ENCODE results near the gene RCAN2. TPM values are rescaled to one million over a fixed set of nuclear protein-coding genes. Genes with fewer than 3 reads are reported as not detected.
"Not testable (repeated sequence)": the region's sequence is repeated elsewhere in the genome, so short reads cannot be mapped to it uniquely, and the experiment has no call there.

The RCAN2 gene
- total and polyA plus RNA-seq, 7 donors, result 5.0 to 22.7 (median 9.1) TPM

- DNase-seq, result no peak
- Histone ChIP-seq H3K36me3 (no peaks in the 10 kb centered on the region), H3K27ac (no peak overlapping the region), H3K9me3 (peaks cover 0 to 3% (median 0%) of the 10 kb centered on the region in 4 donors), H3K27me3 (no peaks in the 10 kb centered on the region), H3K4me1 (no peaks in the 10 kb centered on the region), H3K4me3 (no peak overlapping the region)
- TF ChIP-seq POLR2A (IDR thresholded peaks at IDR 0.05), result no peak
- no peak for TF ChIP-seq CTCF (IDR thresholded peaks at IDR 0.05)
- TF ChIP-seq EP300 (IDR thresholded peaks at IDR 0.05), result no peak
- TF ChIP-seq POLR2AphosphoS5 (IDR thresholded peaks at IDR 0.05), result no peak
- intact Hi-C loops (cut with DNase I), result no loop called here
- 37 to 80% methylated on average over 2 of the region's 2 CpGs for WGBS, 2 donors
Observed at GRCh38 chr6:46393161-46393939, 97.9 kb downstream of the RCAN2 start.

- DNase-seq, result no peak
- H3K27me3 ChIP-seq, result no peaks in the 10 kb centered on the region
- intact Hi-C loops (cut with DNase I), result no loop called here
- no peaks in the 10 kb centered on the region for H3K4me1 ChIP-seq
- H3K9me3 ChIP-seq, result peaks cover 0 to 3% (median 0%) of the 10 kb centered on the region in 4 donors
- H3K36me3 ChIP-seq, result no peaks in the 10 kb centered on the region
- no peak for TF ChIP-seq POLR2A (IDR thresholded peaks at IDR 0.05)
- TF ChIP-seq EP300 (IDR thresholded peaks at IDR 0.05), result no peak
- TF ChIP-seq CTCF (IDR thresholded peaks at IDR 0.05), result no peak
- TF ChIP-seq POLR2AphosphoS5 (IDR thresholded peaks at IDR 0.05), result no peak
- 81 to 84% methylated on average over 1 of the region's 1 CpG for WGBS, 2 donors
- no peak overlapping the region for H3K4me3 ChIP-seq
- H3K27ac ChIP-seq, result no peak overlapping the region
Observed at GRCh38 chr6:46392294-46392693, 99.0 kb downstream of the RCAN2 start.

GRCh38 chr6:46390153-46390876 is 100.9 kb downstream of the RCAN2 start:
- H3K4me1 ChIP-seq, result no peaks in the 10 kb centered on the region
- 82 to 90% methylated on average over 4 of the region's 4 CpGs for WGBS, 2 donors
- no peak overlapping the region for H3K4me3 ChIP-seq
- no peaks in the 10 kb centered on the region for H3K27me3 ChIP-seq
- no peaks in the 10 kb centered on the region for H3K36me3 ChIP-seq
- H3K9me3 ChIP-seq, result peaks cover 0 to 3% (median 0%) of the 10 kb centered on the region in 4 donors
- H3K27ac ChIP-seq, result no peak overlapping the region
- TF ChIP-seq EP300 (IDR thresholded peaks at IDR 0.05) (no peak), POLR2AphosphoS5 (IDR thresholded peaks at IDR 0.05) (no peak), CTCF (IDR thresholded peaks at IDR 0.05) (no peak), POLR2A (IDR thresholded peaks at IDR 0.05) (no peak)
- intact Hi-C loops (cut with DNase I), result no loop called here
- no peak for DNase-seq

- H3K4me3 ChIP-seq; H3K27me3 ChIP-seq; DNase-seq; H3K9me3 ChIP-seq; intact Hi-C loops (cut with DNase I); H3K27ac ChIP-seq; H3K36me3 ChIP-seq; H3K4me1 ChIP-seq: not testable (repeated sequence)
- 97 to 98% methylated on average over 5 of the region's 5 CpGs for WGBS, 2 donors
Observed at GRCh38 chr6:46387728-46388127, 103.5 kb downstream of the RCAN2 start.

- DNase-seq, result no peak
- Histone ChIP-seq H3K27ac (no peak overlapping the region), H3K36me3 (no peaks in the 10 kb centered on the region), H3K27me3 (no peaks in the 10 kb centered on the region), H3K4me1 (peaks cover 0 to 12% (median 0%) of the 10 kb centered on the region in 4 donors), H3K9me3 (no peaks in the 10 kb centered on the region), H3K4me3 (no peak overlapping the region)
- intact Hi-C loops (cut with DNase I), result no loop called here
- TF ChIP-seq POLR2A (IDR thresholded peaks at IDR 0.05) (no peak), POLR2AphosphoS5 (IDR thresholded peaks at IDR 0.05) (no peak), EP300 (IDR thresholded peaks at IDR 0.05) (no peak)
- 41 to 70% methylated on average over 3 of the region's 3 CpGs for WGBS, 2 donors
Observed at GRCh38 chr6:46381579-46381978, 109.7 kb downstream of the RCAN2 start.
